Body of pancreas (tissue), 4 donors: ENCODE data around the gene GPS1. TPM values are rescaled to one million over a fixed set of nuclear protein-coding genes. Genes with fewer than 3 reads are reported as not detected.

Experiments
- ATAC-seq: fragments of 150-250 bp; one replicate; pipeline ENCODE4 v1.9.1; 2016
- DNase-seq, 4 donors: peaks; one replicate each; pipeline ENCODE4 v3.0.0-alpha.2; 2019
- H3K27ac ChIP-seq, 4 donors: fragments of 200-600 bp; sonication (generic); 1 replicate in 3 of 4; 2 replicates in 1 of 4; pipeline versions ENCODE4 v1.5.1 to v1.6.1; 2016 to 2019; ENCODE audit warnings: mild to moderate bottlenecking in 1 of 4, mixed read lengths in 1 of 4, moderate library complexity in 1 of 4
- H3K27me3 ChIP-seq, 2 donors: fragments of 200-600 bp; sonication (generic); one replicate each; pipeline ENCODE4 v1.6.0; 2016; ENCODE audit warnings: mild to moderate bottlenecking in 1 of 2
- H3K36me3 ChIP-seq, 2 donors: fragments of 200-600 bp; sonication (generic); replicated peaks in 1 of 2; 2 replicates each; pipeline ENCODE4 v1.5.1; 2016; ENCODE audit warnings: low read depth in 2 of 2; ENCODE audit not compliant: insufficient read depth in 1 of 2
- H3K4me1 ChIP-seq: fragments of 200-600 bp; sonication (generic); one replicate; pipeline ENCODE4 v1.6.0; 2016
- H3K4me3 ChIP-seq, 2 donors: fragments of 200-600 bp; sonication (generic); 1 replicate in 1 of 2; 2 replicates in 1 of 2; pipeline ENCODE4 v1.5.1; 2016 to 2019
- H3K9me3 ChIP-seq, 3 donors: fragments of 200-600 bp; sonication (generic); 1 replicate in 2 of 3; 2 replicates in 1 of 3; pipeline ENCODE4 v1.5.1; 2016
- CTCF ChIP-seq, 7 experiments: fragments of 450-650 bp in 4 of 7; fragments of 200-600 bp in 3 of 7; sonication (generic) in 3 of 7; IDR thresholded peaks; one replicate each; pipeline ENCODE4 v1.5.1; 2016 to 2019; ENCODE audit warnings: antibody characterized with exemption in 7 of 7
- POLR2A ChIP-seq, 3 donors: fragments of 450-650 bp; IDR thresholded peaks; one replicate each; pipeline ENCODE4 v1.6.1; 2016; ENCODE audit warnings: antibody characterized with exemption in 3 of 3, mild to moderate bottlenecking in 2 of 3
- WGBS, 2 donors: methylation state at CpG; one replicate each; pipeline ENCODE4 v1.1.5; 2017; 5-methylcytosine and 5-hydroxymethylcytosine counted together
- intact Hi-C: fragments of 100-400 bp; cut with DNase I; formaldehyde crosslinking; loops from one replicate; pipeline ENCODE4 v1.15.1; 2023
- total RNA-seq, 2 donors: library from RNA; depleted of rRNA; stranded (reverse); fragments of >200 nt; gene quantifications; one replicate each; pipeline ENCODE4 v1.1.0, GENCODE V29; 2016

The GPS1 gene
- total RNA-seq, 2 donors from 2014 or later = 63.0 to 86.4 TPM

- Histone ChIP-seq H3K4me1 (no peaks in the 10 kb centered on the region), H3K27ac (no peak overlapping the region), H3K9me3 (no peaks in the 10 kb centered on the region), H3K36me3 (peaks cover 12 to 41% of the 10 kb centered on the region in 2 donors), H3K27me3 (no peaks in the 10 kb centered on the region), H3K4me3 (no peak overlapping the region)
- DNase-seq = no peak
- no peak for ATAC-seq
- WGBS, 2 donors = 92% methylated on average over 17 of the region's 19 CpGs; no CpG with 5 or more reads in 1 of the 2 donors
- intact Hi-C loops = no loop called here
- TF ChIP-seq POLR2A (IDR thresholded peaks at IDR 0.05) (no peak), CTCF (IDR thresholded peaks at IDR 0.05) (no peak)
These were observed 30.8 kb downstream of the GPS1 start for GRCh38 chr17:82082456-82082855.

- Histone ChIP-seq H3K4me1 (no peaks in the 10 kb centered on the region), H3K27ac (no peak overlapping the region), H3K27me3 (no peaks in the 10 kb centered on the region), H3K4me3 (no peak overlapping the region), H3K36me3 (peaks cover 12 to 46% of the 10 kb centered on the region in 2 donors), H3K9me3 (no peaks in the 10 kb centered on the region)
- intact Hi-C loops = no loop called here
- no peak for TF ChIP-seq POLR2A (IDR thresholded peaks at IDR 0.05)
- no peak for TF ChIP-seq CTCF (IDR thresholded peaks at IDR 0.05)
- DNase-seq (no peak), ATAC-seq (no peak)
- WGBS, 2 donors = 80 to 95% methylated on average over 3 to 24 of the region's 24 CpGs
These were observed 31.3 kb downstream of the GPS1 start for GRCh38 chr17:82083009-82083408.

- DNase-seq = no peak
- no peak for ATAC-seq
- no peak for TF ChIP-seq CTCF (IDR thresholded peaks at IDR 0.05)
- TF ChIP-seq POLR2A (IDR thresholded peaks at IDR 0.05) = no peak
- WGBS, 2 donors = 93 to 95% methylated on average over 34 to 43 of the region's 55 CpGs
- Histone ChIP-seq H3K27ac (no peak overlapping the region), H3K4me1 (no peaks in the 10 kb centered on the region), H3K27me3 (no peaks in the 10 kb centered on the region), H3K36me3 (peaks cover 18 to 52% of the 10 kb centered on the region in 2 donors), H3K9me3 (no peaks in the 10 kb centered on the region), H3K4me3 (no peak overlapping the region)
- intact Hi-C loops = no loop called here
These were observed 32.0 kb downstream of the GPS1 start for GRCh38 chr17:82083533-82084359.

GRCh38 chr17:82084373-82085030, 32.8 kb downstream of the GPS1 start:
- H3K4me3 ChIP-seq = no peak overlapping the region
- H3K36me3 ChIP-seq = peaks cover 21 to 58% of the 10 kb centered on the region in 2 donors
- ATAC-seq (no peak), DNase-seq (no peak)
- no peak overlapping the region for H3K27ac ChIP-seq
- no peaks in the 10 kb centered on the region for H3K4me1 ChIP-seq
- H3K9me3 ChIP-seq = no peaks in the 10 kb centered on the region
- no peaks in the 10 kb centered on the region for H3K27me3 ChIP-seq
- intact Hi-C loops = no loop called here
- 88 to 100% methylated on average over 7 to 26 of the region's 31 CpGs for WGBS, 2 donors
- TF ChIP-seq POLR2A (IDR thresholded peaks at IDR 0.05) (no peak), CTCF (IDR thresholded peaks at IDR 0.05) (no peak)
